ENCODE data around the gene PALLD. TPM values are rescaled to one million over a fixed set of nuclear protein-coding genes. Genes with fewer than 3 reads are reported as not detected.

The PALLD gene
- total and polyA plus RNA-seq, 2 of the 13 experiments (the other 11 are each of a cell fraction or from before 2014, with no cell fraction given) = 0.50 to 1.5 TPM

DNA sequence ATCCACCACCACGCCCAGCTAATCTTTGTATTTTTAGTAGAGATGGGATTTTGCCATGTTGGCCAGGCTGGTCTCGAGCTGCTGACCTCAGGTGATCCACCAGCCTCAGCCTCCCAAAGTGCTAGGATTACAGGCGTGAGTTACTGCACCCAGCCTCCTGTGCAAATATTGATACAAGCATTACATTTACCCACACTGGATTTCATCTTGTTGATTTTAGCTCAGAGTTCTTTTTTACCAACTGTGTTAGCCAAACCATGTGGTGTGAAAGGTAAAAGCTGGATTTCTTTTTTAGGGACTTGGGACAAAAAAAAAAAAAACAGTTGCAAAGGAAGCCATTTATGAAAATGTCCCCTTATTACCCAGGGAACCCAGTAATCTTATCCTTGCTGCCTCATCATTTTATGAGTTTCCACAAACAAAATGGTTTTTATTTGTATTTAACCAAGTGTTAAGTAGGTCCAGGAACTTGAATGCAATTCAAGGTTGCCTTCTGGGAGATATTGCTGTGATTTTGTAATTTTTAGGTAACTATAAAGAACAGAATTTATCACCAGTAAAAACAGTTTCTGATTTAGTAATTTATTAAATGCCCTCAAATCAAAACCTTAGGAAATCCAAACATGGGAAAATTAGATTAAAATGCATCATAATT, 202.5 kb downstream of the PALLD start (continued):
- TF ChIP-seq ZNF784 (CRISPR knock-in tag; IDR thresholded peaks at IDR 0.05; ENCODE audit: borderline replicate concordance) (no peak), ZSCAN5A (CRISPR knock-in tag; IDR thresholded peaks at IDR 0.05; ENCODE audit: borderline replicate concordance) (0 out of 2 replicates have a peak, but pooled peaks have one; percentile 30), ZSCAN31 (CRISPR knock-in tag; IDR thresholded peaks at IDR 0.05; ENCODE audit: low read depth) (no peak), SIX1 (CRISPR knock-in tag; IDR thresholded peaks at IDR 0.05; ENCODE audit: borderline replicate concordance) (peak; percentile 67; the same call in 1 of the 2 replicates), ZNF503 (CRISPR knock-in tag; IDR thresholded peaks at IDR 0.05) (no peak), ZBTB2 (CRISPR knock-in tag; IDR thresholded peaks at IDR 0.05; ENCODE audit: low read depth) (no peak), RBFOX2 (IDR thresholded peaks at IDR 0.05; ENCODE audit: low read depth, low read length) (no peak), DRAP1 (CRISPR knock-in tag; IDR thresholded peaks at IDR 0.05) (no peak), ZNF749 (CRISPR knock-in tag; IDR thresholded peaks at IDR 0.05; ENCODE audit: borderline replicate concordance) (no peak), THAP8 (CRISPR knock-in tag; IDR thresholded peaks at IDR 0.05; ENCODE audit: borderline replicate concordance) (no peak), ZBED4 (CRISPR knock-in tag; IDR thresholded peaks at IDR 0.05; ENCODE audit: borderline replicate concordance) (no peak), NFYB (CRISPR knock-in tag; IDR thresholded peaks at IDR 0.05) (no peak), GLI4 (CRISPR knock-in tag; IDR thresholded peaks at IDR 0.05; ENCODE audit: borderline replicate concordance) (no peak), BRD4 (CRISPR knock-in tag; IDR thresholded peaks at IDR 0.05) (no peak), GATAD1 (CRISPR knock-in tag; IDR thresholded peaks at IDR 0.05) (no peak), FOXA1 (IDR thresholded peaks at IDR 0.05) (peak; percentile 71), FOXA1 (CRISPR knock-in tag; IDR thresholded peaks at IDR 0.05) (peak; percentile 90), ZFX (CRISPR knock-in tag; IDR thresholded peaks at IDR 0.05; ENCODE audit: low read depth) (no peak)
